GM23338 (cell line): ENCODE measurements around the gene LGALS13. TPM values are rescaled to one million over a fixed set of nuclear protein-coding genes. Genes with fewer than 3 reads are reported as not detected.

ENCODE experiments used
- CREB1 ChIP-seq: fragments of 250-450 bp; sonication (Bioruptor Pico); IDR thresholded peaks from 2 replicates; pipeline ENCODE4 v1.5.0; 2020; ENCODE audit warnings: low read depth, mild to moderate bottlenecking, moderate library complexity
- CTCF ChIP-seq, 2 experiments: fragments of 200-600 bp in 1 of 2; sonication (generic) in 1 of 2; conservative IDR thresholded peaks; 2 replicates each; pipeline versions ENCODE4 v1.5.1 to v1.6.1; 2016 to 2017; ENCODE audit warnings: antibody characterized with exemption in 2 of 2, low read depth in 2 of 2, mild to moderate bottlenecking in 2 of 2, moderate library complexity in 1 of 2
- ETS1 ChIP-seq: IDR thresholded peaks from 2 replicates; pipeline ENCODE4 v1.6.1; 2016; ENCODE audit warnings: antibody characterized with exemption
- JUNB ChIP-seq: IDR thresholded peaks from one replicate; pipeline ENCODE4 v1.6.1; 2016; ENCODE audit warnings: antibody characterized with exemption; ENCODE audit not compliant: unreplicated experiment
- POLR2AphosphoS5 ChIP-seq: IDR thresholded peaks from 2 replicates; pipeline ENCODE4 v1.6.1; 2016; ENCODE audit warnings: antibody characterized with exemption, low read depth
- ZNF331 ChIP-seq: fragments of 250-450 bp; sonication (Bioruptor Pico); IDR thresholded peaks from 2 replicates; pipeline ENCODE4 v1.5.0; 2020; ENCODE audit warnings: low read depth, mild to moderate bottlenecking, moderate library complexity
- ZNF462 ChIP-seq: fragments of 250-450 bp; sonication (Bioruptor Pico); IDR thresholded peaks from 2 replicates; pipeline ENCODE4 v1.5.0; 2020; ENCODE audit warnings: mild to moderate bottlenecking, moderate library complexity
- polyA plus RNA-seq: library from polyadenylated mRNA; unstranded; fragments of >200 nt; fragmentation: Nextera tagmentation; extraction: Ambion mirVana; gene quantifications from 2 replicates; pipeline ENCODE4 v1.2.1, GENCODE V29; 2016
- total RNA-seq: library from RNA; depleted of rRNA; stranded (reverse); fragments of >200 nt; shearing (Covaris generic); gene quantifications from 2 replicates; pipeline ENCODE4 v1.2.3, GENCODE V29; 2014

Gene LGALS13
- total and polyA plus RNA-seq, 2 experiments from 2014 or later: not detected

- TF ChIP-seq ZNF462 (CRISPR knock-in tag): no peak
- TF ChIP-seq CREB1 (CRISPR knock-in tag): no peak
- no peak for TF ChIP-seq POLR2AphosphoS5
- TF ChIP-seq JUNB: no peak
- TF ChIP-seq CTCF (conservative IDR thresholded peaks at IDR 0.05; ENCODE audit: low read depth in 2 of 2): no peak
- TF ChIP-seq ZNF331 (CRISPR knock-in tag): no peak
- no peak for TF ChIP-seq ETS1
Observed at GRCh38 chr19:39558624-39559117, 43.7 kb upstream of the LGALS13 start (continued).
